ENCODE measurements around the gene GTF2B. TPM values are rescaled to one million over a fixed set of nuclear protein-coding genes. Genes with fewer than 3 reads are reported as not detected.

The GTF2B gene
- total and polyA plus RNA-seq, 9 of the 15 experiments (the other 6 are each of a cell fraction or from before 2014, with no cell fraction given) = 34.5 to 113 (median 66.0) TPM

DNA sequence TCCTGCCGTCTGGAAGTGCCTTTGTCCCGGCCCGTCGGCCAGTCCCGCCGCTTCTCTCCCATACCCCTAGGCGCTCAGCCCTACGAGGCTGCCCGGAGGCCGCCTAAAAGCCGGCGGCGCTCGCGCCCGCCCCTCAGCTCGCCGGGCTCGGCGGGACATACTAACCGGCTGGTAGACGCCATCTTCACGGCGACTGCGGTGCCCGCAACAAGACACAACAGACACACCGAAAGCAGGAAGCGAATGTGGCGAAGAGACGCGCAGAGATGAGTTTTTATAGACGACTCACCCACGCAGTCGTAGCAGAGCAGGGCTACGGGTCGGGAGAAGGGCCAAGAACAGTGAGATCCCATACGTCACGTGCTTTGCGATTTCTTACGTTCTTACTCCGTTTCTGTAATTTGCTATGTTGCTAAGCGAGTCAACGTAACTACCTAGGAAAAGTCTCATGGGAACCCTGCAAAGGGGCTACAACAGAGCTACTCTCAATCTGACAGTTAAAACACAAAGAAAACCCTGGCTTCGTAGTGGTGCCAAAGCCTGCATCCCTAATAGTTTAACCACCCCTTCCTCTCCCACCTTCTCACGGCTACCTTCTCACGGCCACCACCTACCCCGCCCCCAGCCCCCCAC lies at the start of gene GTF2B (continued):
- TF ChIP-seq ZNF589 (CRISPR knock-in tag; IDR thresholded peaks at IDR 0.05; ENCODE audit: low read depth) (peak; percentile 62; the same call in 1 of the 2 replicates), BRD9 (IDR thresholded peaks at IDR 0.05; ENCODE audit: low read depth, partially characterized antibody) (peak; percentile 30), RUNX1 (IDR thresholded peaks at IDR 0.05; ENCODE audit: low read depth) (no peak), ZBED1 (IDR thresholded peaks at IDR 0.05) (0 out of 2 replicates have a peak, but pooled peaks have one; percentile 44), ZNF561 (CRISPR knock-in tag; conservative IDR thresholded peaks at IDR 0.05) (no peak), SUPT5H (IDR thresholded peaks at IDR 0.05) (peak; percentile 98), ZNF75A (CRISPR knock-in tag; IDR thresholded peaks at IDR 0.05) (no peak), PURB (CRISPR knock-in tag; IDR thresholded peaks at IDR 0.05; ENCODE audit: low read depth) (no peak), ZFX (CRISPR knock-in tag; IDR thresholded peaks at IDR 0.05) (peak; percentile 79), TBP (optimal IDR thresholded peaks at IDR 0.05; ENCODE audit: low read depth, low read length) (peak; percentile 98)
- TF ChIP-seq, protein P1, sequence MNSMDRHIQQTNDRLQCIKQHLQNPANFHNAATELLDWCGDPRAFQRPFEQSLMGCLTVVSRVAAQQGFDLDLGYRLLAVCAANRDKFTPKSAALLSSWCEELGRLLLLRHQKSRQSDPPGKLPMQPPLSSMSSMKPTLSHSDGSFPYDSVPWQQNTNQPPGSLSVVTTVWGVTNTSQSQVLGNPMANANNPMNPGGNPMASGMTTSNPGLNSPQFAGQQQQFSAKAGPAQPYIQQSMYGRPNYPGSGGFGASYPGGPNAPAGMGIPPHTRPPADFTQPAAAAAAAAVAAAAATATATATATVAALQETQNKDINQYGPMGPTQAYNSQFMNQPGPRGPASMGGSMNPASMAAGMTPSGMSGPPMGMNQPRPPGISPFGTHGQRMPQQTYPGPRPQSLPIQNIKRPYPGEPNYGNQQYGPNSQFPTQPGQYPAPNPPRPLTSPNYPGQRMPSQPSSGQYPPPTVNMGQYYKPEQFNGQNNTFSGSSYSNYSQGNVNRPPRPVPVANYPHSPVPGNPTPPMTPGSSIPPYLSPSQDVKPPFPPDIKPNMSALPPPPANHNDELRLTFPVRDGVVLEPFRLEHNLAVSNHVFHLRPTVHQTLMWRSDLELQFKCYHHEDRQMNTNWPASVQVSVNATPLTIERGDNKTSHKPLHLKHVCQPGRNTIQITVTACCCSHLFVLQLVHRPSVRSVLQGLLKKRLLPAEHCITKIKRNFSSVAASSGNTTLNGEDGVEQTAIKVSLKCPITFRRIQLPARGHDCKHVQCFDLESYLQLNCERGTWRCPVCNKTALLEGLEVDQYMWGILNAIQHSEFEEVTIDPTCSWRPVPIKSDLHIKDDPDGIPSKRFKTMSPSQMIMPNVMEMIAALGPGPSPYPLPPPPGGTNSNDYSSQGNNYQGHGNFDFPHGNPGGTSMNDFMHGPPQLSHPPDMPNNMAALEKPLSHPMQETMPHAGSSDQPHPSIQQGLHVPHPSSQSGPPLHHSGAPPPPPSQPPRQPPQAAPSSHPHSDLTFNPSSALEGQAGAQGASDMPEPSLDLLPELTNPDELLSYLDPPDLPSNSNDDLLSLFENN (IDR thresholded peaks at IDR 0.05; ENCODE audit: low read depth in 2 of 2, low read length in 2 of 2) = peak in 1 of 2 experiments; percentile 72; a peak in 1 of 4 replicates
- TF ChIP-seq, protein P2, sequence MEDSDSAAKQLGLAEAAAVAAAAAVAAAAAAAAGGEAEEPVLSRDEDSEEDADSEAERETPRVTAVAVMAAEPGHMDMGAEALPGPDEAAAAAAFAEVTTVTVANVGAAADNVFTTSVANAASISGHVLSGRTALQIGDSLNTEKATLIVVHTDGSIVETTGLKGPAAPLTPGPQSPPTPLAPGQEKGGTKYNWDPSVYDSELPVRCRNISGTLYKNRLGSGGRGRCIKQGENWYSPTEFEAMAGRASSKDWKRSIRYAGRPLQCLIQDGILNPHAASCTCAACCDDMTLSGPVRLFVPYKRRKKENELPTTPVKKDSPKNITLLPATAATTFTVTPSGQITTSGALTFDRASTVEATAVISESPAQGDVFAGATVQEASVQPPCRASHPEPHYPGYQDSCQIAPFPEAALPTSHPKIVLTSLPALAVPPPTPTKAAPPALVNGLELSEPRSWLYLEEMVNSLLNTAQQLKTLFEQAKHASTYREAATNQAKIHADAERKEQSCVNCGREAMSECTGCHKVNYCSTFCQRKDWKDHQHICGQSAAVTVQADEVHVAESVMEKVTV (CRISPR knock-in tag; IDR thresholded peaks at IDR 0.05) = no peak
- TF ChIP-seq, protein P3, sequence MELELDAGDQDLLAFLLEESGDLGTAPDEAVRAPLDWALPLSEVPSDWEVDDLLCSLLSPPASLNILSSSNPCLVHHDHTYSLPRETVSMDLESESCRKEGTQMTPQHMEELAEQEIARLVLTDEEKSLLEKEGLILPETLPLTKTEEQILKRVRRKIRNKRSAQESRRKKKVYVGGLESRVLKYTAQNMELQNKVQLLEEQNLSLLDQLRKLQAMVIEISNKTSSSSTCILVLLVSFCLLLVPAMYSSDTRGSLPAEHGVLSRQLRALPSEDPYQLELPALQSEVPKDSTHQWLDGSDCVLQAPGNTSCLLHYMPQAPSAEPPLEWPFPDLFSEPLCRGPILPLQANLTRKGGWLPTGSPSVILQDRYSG (tag; conservative IDR thresholded peaks at IDR 0.05; ENCODE audit: low read depth) = no peak
- TF ChIP-seq, protein P4, sequence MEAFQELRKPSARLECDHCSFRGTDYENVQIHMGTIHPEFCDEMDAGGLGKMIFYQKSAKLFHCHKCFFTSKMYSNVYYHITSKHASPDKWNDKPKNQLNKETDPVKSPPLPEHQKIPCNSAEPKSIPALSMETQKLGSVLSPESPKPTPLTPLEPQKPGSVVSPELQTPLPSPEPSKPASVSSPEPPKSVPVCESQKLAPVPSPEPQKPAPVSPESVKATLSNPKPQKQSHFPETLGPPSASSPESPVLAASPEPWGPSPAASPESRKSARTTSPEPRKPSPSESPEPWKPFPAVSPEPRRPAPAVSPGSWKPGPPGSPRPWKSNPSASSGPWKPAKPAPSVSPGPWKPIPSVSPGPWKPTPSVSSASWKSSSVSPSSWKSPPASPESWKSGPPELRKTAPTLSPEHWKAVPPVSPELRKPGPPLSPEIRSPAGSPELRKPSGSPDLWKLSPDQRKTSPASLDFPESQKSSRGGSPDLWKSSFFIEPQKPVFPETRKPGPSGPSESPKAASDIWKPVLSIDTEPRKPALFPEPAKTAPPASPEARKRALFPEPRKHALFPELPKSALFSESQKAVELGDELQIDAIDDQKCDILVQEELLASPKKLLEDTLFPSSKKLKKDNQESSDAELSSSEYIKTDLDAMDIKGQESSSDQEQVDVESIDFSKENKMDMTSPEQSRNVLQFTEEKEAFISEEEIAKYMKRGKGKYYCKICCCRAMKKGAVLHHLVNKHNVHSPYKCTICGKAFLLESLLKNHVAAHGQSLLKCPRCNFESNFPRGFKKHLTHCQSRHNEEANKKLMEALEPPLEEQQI (IDR thresholded peaks at IDR 0.05) = peak; percentile 95
- TF ChIP-seq, protein P5, sequence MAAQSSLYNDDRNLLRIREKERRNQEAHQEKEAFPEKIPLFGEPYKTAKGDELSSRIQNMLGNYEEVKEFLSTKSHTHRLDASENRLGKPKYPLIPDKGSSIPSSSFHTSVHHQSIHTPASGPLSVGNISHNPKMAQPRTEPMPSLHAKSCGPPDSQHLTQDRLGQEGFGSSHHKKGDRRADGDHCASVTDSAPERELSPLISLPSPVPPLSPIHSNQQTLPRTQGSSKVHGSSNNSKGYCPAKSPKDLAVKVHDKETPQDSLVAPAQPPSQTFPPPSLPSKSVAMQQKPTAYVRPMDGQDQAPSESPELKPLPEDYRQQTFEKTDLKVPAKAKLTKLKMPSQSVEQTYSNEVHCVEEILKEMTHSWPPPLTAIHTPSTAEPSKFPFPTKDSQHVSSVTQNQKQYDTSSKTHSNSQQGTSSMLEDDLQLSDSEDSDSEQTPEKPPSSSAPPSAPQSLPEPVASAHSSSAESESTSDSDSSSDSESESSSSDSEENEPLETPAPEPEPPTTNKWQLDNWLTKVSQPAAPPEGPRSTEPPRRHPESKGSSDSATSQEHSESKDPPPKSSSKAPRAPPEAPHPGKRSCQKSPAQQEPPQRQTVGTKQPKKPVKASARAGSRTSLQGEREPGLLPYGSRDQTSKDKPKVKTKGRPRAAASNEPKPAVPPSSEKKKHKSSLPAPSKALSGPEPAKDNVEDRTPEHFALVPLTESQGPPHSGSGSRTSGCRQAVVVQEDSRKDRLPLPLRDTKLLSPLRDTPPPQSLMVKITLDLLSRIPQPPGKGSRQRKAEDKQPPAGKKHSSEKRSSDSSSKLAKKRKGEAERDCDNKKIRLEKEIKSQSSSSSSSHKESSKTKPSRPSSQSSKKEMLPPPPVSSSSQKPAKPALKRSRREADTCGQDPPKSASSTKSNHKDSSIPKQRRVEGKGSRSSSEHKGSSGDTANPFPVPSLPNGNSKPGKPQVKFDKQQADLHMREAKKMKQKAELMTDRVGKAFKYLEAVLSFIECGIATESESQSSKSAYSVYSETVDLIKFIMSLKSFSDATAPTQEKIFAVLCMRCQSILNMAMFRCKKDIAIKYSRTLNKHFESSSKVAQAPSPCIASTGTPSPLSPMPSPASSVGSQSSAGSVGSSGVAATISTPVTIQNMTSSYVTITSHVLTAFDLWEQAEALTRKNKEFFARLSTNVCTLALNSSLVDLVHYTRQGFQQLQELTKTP (IDR thresholded peaks at IDR 0.05; ENCODE audit: low read depth in 1 of 2, partially characterized antibody in 2 of 2) = peak in 1 of 2 experiments; percentile 41

Measured in K562 (cell line).